Brain microvascular endothelial cell (primary cell): ENCODE data around the gene TMED9.
A peak's percentile ranks its signal among the peaks of the same experiment; 100 is the strongest.

ENCODE experiments used
- DNase-seq: peaks from one replicate; pipeline ENCODE4 v3.0.0-alpha.2; 2020
- H3K27ac ChIP-seq: fragments of 250-450 bp; sonication (Bioruptor Pico); 2 replicates; pipeline ENCODE4 v1.5.1; 2020; ENCODE audit warnings: mild to moderate bottlenecking, moderate library complexity
- H3K27me3 ChIP-seq: fragments of 250-450 bp; sonication (Bioruptor Pico); replicated peaks from 2 replicates; pipeline ENCODE4 v1.5.1; 2020; ENCODE audit warnings: mild to moderate bottlenecking
- H3K36me3 ChIP-seq: fragments of 250-450 bp; sonication (Bioruptor Pico); replicated peaks from 2 replicates; pipeline ENCODE4 v1.5.1; 2020; ENCODE audit warnings: mild to moderate bottlenecking
- H3K4me3 ChIP-seq: 2 replicates; pipeline ENCODE4 v1.5.1; 2011; ENCODE audit warnings: low read depth, mild to moderate bottlenecking, control low read depth, low read length, moderate library complexity
- CTCF ChIP-seq: IDR thresholded peaks from 2 replicates; pipeline ENCODE4 v1.5.1; 2011; ENCODE audit warnings: low read depth, mild to moderate bottlenecking, moderate library complexity, low read length, control low read depth, inconsistent platforms; ENCODE audit errors: missing control alignments
- in situ Hi-C: cut with HindIII; loops from 2 replicates; pipeline ENCODE4 v1.10.0; 2017; ENCODE audit warnings: low sequenced_read_pairs, low pct_ligation_motif_present

Gene TMED9

GRCh38 chr5:177590406-177590805, 1.6 kb upstream of the TMED9 start:
- TF ChIP-seq CTCF = no peak
- no peak for DNase-seq
- Histone ChIP-seq H3K4me3 (no peak overlapping the region), H3K27ac (no peak overlapping the region), H3K27me3 (peaks cover 2% of the 10 kb centered on the region), H3K36me3 (peaks cover 21% of the 10 kb centered on the region)
- in situ Hi-C loops = no loop called here

- DNase-seq = no peak
- in situ Hi-C loops = no loop called here
- Histone ChIP-seq H3K4me3 (peak overlapping the region; percentile 98), H3K27me3 (peaks cover 2% of the 10 kb centered on the region), H3K36me3 (peaks cover 33% of the 10 kb centered on the region), H3K27ac (no peak overlapping the region)
- TF ChIP-seq CTCF = no peak
Observed at GRCh38 chr5:177591690-177592009, 353 bp upstream of the TMED9 start.

GRCh38 chr5:177592905-177593304, 902 bp downstream of the TMED9 start:
- H3K27me3 ChIP-seq = peaks cover 2% of the 10 kb centered on the region
- no peak for DNase-seq
- H3K27ac ChIP-seq = peak overlapping the region; percentile 91
- no peak for TF ChIP-seq CTCF
- H3K36me3 ChIP-seq = peaks cover 33% of the 10 kb centered on the region
- H3K4me3 ChIP-seq = peak overlapping the region; percentile 98
- in situ Hi-C loops = no loop called here

- Histone ChIP-seq H3K4me3 (peak overlapping the region; percentile 98), H3K36me3 (peaks cover 33% of the 10 kb centered on the region), H3K27me3 (peaks cover 2% of the 10 kb centered on the region), H3K27ac (no peak overlapping the region)
- in situ Hi-C loops = no loop called here
- no peak for DNase-seq
- no peak for TF ChIP-seq CTCF
Observed at GRCh38 chr5:177593511-177593910, 1.5 kb downstream of the TMED9 start.

GRCh38 chr5:177594071-177594470, 2.1 kb downstream of the TMED9 start:
- in situ Hi-C loops = no loop called here
- no peak for TF ChIP-seq CTCF
- H3K4me3 ChIP-seq = no peak overlapping the region
- H3K36me3 ChIP-seq = peaks cover 33% of the 10 kb centered on the region
- DNase-seq = no peak
- H3K27me3 ChIP-seq = peaks cover 2% of the 10 kb centered on the region
- H3K27ac ChIP-seq = no peak overlapping the region

- Histone ChIP-seq H3K27ac (no peak overlapping the region), H3K27me3 (no peaks in the 10 kb centered on the region), H3K4me3 (no peak overlapping the region), H3K36me3 (peaks cover 33% of the 10 kb centered on the region)
- DNase-seq = no peak
- in situ Hi-C loops = no loop called here
- TF ChIP-seq CTCF = no peak
Observed at GRCh38 chr5:177595026-177595585, 3.1 kb downstream of the TMED9 start.
